ENCODE results near the gene PPP1R3A. TPM values are rescaled to one million over a fixed set of nuclear protein-coding genes. Genes with fewer than 3 reads are reported as not detected.

The PPP1R3A gene
- total and polyA plus RNA-seq, 2 of the 4 experiments (the other 2 are of a cell fraction): not detected

DNA sequence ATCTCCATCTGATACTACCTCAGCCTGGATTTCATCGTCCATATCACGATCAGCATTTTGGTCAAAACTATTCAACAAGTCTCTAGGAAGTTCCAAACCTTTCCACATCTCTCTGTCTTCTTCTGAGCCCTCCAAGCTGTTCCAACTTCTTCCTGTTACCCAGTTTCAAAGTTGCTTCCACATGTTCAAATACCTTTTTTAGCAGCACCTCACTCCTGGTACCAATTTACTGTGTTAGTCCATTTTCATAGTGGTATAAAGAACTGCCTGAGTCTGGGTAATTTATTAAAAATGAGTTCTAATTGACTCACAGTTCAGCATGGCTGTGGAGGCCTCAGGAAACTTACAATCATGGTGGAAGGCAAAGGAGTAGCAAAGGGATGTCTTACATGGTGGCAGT, 41.1 kb upstream of the PPP1R3A start:
- Histone ChIP-seq H3K4me1 (ENCODE audit: control insufficient read depth, insufficient read depth, low read length) (no peaks in the 10 kb centered on the region), H3K56ac (ENCODE audit: extremely low read depth, insufficient read depth, low read length) (no peak overlapping the region), H3K9ac (ENCODE audit: low read depth, low read length) (no peak overlapping the region), H3K9me1 (ENCODE audit: insufficient read depth, low read length) (no peaks in the 10 kb centered on the region), H2AFZ (replicated peaks; ENCODE audit: low read length, poor library complexity) (no peak overlapping the region), H4K91ac (ENCODE audit: insufficient read depth, low read depth, low read length) (no peak overlapping the region), H4K5ac (ENCODE audit: low read depth, low read length) (no peak overlapping the region), H3K23ac (ENCODE audit: low read depth, low read length) (no peak overlapping the region), H3K4me3 (ENCODE audit: insufficient read depth, low read depth, low read length) (no peak overlapping the region), H2BK20ac (ENCODE audit: low read depth, low read length) (no peak overlapping the region), H3K9me3 (ENCODE audit: control insufficient read depth, insufficient read depth, low read length) (peaks cover 8% of the 10 kb centered on the region; the same call in 1 of the 2 replicates), H3K4me2 (ENCODE audit: low read depth, low read length) (no peak overlapping the region), H3K36me3 (ENCODE audit: control insufficient read depth, insufficient read depth, low read length) (no peaks in the 10 kb centered on the region), H2BK5ac (ENCODE audit: low read depth, low read length, poor library complexity, severe bottlenecking) (no peak overlapping the region), H2BK120ac (ENCODE audit: low read depth, low read length) (no peak overlapping the region), H4K20me1 (ENCODE audit: insufficient read depth, low read length) (no peaks in the 10 kb centered on the region), H3K79me1 (ENCODE audit: low read depth in 1 of 2, low read length in 2 of 2) (no peaks in the 10 kb centered on the region), H4K8ac (ENCODE audit: low read depth in 2 of 2, low read length in 2 of 2) (no peak overlapping the region), H3K27me3 (ENCODE audit: control insufficient read depth, insufficient read depth, low read length) (no peaks in the 10 kb centered on the region), H3K27ac (ENCODE audit: insufficient read depth, low read length) (no peak overlapping the region), H3K18ac (ENCODE audit: low read depth, low read length) (no peak overlapping the region), H3K4ac (ENCODE audit: low read depth, low read length) (no peak overlapping the region), H3K14ac (replicated peaks; ENCODE audit: low read depth, low read length) (no peak overlapping the region), H2AK9ac (replicated peaks; ENCODE audit: low read depth, low read length, poor library complexity) (no peak overlapping the region), H2AK5ac (ENCODE audit: low read depth, low read length) (no peak overlapping the region), H2BK15ac (ENCODE audit: low read depth, low read length) (no peak overlapping the region)
- intact Hi-C loops (cut with micrococcal nuclease) (no loop called here), in situ Hi-C loops (cut with MboI; ENCODE audit: low sequenced_read_pairs) (no loop called here), dilution Hi-C loops (cut with HindIII; ENCODE audit: low sequenced_read_pairs, unreplicated experiment) (no loop called here)
- no TSS peak for BruUV-seq (replicated peaks)
- TF ChIP-seq RAD21 (IDR thresholded peaks at IDR 0.05; ENCODE audit: low read length): no peak
- TF ChIP-seq SMC3 (IDR thresholded peaks at IDR 0.05; ENCODE audit: low read depth, low read length): no peak
- no peak for TF ChIP-seq NFE2L2 (IDR thresholded peaks at IDR 0.05; ENCODE audit: low read depth, low read length)
- no peak for TF ChIP-seq FOS (IDR thresholded peaks at IDR 0.05; ENCODE audit: low read depth, low read length)
- TF ChIP-seq CHD1 (IDR thresholded peaks at IDR 0.05; ENCODE audit: low read depth, low read length): no peak
- TF ChIP-seq POLR2A (IDR thresholded peaks at IDR 0.05; ENCODE audit: low read depth, low read length): no peak
- no peak for TF ChIP-seq CEBPB (IDR thresholded peaks at IDR 0.05; ENCODE audit: low read depth, low read length)
- TF ChIP-seq RCOR1 (IDR thresholded peaks at IDR 0.05; ENCODE audit: insufficient replicate concordance, low read length): no peak
- TF ChIP-seq, protein P1, sequence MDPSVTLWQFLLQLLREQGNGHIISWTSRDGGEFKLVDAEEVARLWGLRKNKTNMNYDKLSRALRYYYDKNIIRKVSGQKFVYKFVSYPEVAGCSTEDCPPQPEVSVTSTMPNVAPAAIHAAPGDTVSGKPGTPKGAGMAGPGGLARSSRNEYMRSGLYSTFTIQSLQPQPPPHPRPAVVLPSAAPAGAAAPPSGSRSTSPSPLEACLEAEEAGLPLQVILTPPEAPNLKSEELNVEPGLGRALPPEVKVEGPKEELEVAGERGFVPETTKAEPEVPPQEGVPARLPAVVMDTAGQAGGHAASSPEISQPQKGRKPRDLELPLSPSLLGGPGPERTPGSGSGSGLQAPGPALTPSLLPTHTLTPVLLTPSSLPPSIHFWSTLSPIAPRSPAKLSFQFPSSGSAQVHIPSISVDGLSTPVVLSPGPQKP (IDR thresholded peaks at IDR 0.05; ENCODE audit: borderline replicate concordance, low read depth, low read length): no peak
- TF ChIP-seq, protein P2, sequence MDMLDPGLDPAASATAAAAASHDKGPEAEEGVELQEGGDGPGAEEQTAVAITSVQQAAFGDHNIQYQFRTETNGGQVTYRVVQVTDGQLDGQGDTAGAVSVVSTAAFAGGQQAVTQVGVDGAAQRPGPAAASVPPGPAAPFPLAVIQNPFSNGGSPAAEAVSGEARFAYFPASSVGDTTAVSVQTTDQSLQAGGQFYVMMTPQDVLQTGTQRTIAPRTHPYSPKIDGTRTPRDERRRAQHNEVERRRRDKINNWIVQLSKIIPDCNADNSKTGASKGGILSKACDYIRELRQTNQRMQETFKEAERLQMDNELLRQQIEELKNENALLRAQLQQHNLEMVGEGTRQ (IDR thresholded peaks at IDR 0.05; ENCODE audit: low read depth, low read length): no peak
- no peak for TF ChIP-seq MXI1 (IDR thresholded peaks at IDR 0.05; ENCODE audit: borderline replicate concordance, low read depth, low read length)
- TF ChIP-seq MAZ (IDR thresholded peaks at IDR 0.05; ENCODE audit: borderline replicate concordance, low read depth, low read length): no peak
- TF ChIP-seq RFX5 (IDR thresholded peaks at IDR 0.05; ENCODE audit: low read depth, low read length): no peak
- TF ChIP-seq, protein P3, sequence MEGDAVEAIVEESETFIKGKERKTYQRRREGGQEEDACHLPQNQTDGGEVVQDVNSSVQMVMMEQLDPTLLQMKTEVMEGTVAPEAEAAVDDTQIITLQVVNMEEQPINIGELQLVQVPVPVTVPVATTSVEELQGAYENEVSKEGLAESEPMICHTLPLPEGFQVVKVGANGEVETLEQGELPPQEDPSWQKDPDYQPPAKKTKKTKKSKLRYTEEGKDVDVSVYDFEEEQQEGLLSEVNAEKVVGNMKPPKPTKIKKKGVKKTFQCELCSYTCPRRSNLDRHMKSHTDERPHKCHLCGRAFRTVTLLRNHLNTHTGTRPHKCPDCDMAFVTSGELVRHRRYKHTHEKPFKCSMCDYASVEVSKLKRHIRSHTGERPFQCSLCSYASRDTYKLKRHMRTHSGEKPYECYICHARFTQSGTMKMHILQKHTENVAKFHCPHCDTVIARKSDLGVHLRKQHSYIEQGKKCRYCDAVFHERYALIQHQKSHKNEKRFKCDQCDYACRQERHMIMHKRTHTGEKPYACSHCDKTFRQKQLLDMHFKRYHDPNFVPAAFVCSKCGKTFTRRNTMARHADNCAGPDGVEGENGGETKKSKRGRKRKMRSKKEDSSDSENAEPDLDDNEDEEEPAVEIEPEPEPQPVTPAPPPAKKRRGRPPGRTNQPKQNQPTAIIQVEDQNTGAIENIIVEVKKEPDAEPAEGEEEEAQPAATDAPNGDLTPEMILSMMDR (conservative IDR thresholded peaks at IDR 0.05; ENCODE audit: low read depth, low read length): no peak
- ChIA-PET POLR2A (ENCODE audit: unreplicated experiment) (no interaction called here), CTCF (no interaction called here)
- ATAC-seq (ENCODE audit: low read depth): no peak
- no peak for DNase-seq
- WGBS, 2 experiments (ENCODE audit: extremely low coverage in 2 of 2, insufficient read length in 1 of 2): 67% methylated on average over 2 of the region's 2 CpGs; no CpG with 5 or more reads in 1 of the 2 experiments

Data from IMR-90 (cell line).